NB4 (cell line): ENCODE data around the gene OR10A5.

Experiments used
- MYC ChIP-seq: IDR thresholded peaks from 2 replicates; pipeline ENCODE4 v1.6.1; 2011; ENCODE audit warnings: low read depth, low read length
- POLR2A ChIP-seq: IDR thresholded peaks from 2 replicates; pipeline ENCODE4 v1.6.1; 2011; ENCODE audit warnings: mild to moderate bottlenecking; ENCODE audit not compliant: insufficient read length; ENCODE audit errors: extremely low read depth
- TF ChIP-seq, protein P1 (sequence below): IDR thresholded peaks from one replicate; pipeline ENCODE4 v1.5.1; 2012; ENCODE audit warnings: low read depth, low read length

DNA sequence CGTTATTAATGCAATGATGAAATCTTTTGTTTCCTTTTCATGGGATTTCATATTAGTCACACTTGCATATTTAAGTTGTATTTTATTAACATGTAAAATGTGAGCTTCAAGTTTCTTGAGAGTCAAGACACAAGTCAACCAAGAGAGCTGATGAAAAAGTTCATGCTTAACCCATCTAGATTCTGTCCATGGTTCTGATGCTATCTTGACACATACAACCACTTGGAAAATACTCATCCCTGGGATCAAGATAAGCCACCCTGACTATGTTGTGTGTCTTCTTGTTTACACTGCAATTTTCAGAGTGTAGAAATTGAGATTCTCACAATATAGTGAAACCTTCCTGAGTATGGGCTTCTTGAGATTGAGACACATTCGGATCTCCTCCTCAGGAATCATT lies 30.3 kb downstream of the OR10A5 start:
- TF ChIP-seq POLR2A (no peak), MYC (no peak)
- TF ChIP-seq, protein P1, sequence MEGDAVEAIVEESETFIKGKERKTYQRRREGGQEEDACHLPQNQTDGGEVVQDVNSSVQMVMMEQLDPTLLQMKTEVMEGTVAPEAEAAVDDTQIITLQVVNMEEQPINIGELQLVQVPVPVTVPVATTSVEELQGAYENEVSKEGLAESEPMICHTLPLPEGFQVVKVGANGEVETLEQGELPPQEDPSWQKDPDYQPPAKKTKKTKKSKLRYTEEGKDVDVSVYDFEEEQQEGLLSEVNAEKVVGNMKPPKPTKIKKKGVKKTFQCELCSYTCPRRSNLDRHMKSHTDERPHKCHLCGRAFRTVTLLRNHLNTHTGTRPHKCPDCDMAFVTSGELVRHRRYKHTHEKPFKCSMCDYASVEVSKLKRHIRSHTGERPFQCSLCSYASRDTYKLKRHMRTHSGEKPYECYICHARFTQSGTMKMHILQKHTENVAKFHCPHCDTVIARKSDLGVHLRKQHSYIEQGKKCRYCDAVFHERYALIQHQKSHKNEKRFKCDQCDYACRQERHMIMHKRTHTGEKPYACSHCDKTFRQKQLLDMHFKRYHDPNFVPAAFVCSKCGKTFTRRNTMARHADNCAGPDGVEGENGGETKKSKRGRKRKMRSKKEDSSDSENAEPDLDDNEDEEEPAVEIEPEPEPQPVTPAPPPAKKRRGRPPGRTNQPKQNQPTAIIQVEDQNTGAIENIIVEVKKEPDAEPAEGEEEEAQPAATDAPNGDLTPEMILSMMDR: no peak
